ENCODE measurements around the gene CCDC85A. TPM values are rescaled to one million over a fixed set of nuclear protein-coding genes. Genes with fewer than 3 reads are reported as not detected.

CCDC85A gene
- total RNA-seq, 1 donor from 2014 or later = 4.7 TPM

DNA sequence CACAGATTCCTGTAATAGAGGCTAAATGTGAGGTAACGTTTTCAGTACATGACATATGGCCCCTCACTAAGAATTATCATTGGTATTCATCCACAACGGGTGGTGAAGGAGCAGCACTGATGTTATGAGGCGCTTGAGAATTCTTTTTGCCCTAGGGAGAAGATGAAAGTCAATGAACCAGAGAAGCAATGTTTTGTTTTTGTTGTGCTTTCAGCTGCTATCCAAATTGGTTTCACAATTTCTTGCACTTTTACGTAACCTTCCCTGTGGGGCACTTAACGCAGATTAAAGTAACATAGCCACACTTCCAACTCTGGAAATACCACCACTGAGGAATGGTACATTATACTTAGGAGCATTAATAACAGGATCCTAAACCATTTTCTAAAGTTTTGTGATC lies 13.3 kb upstream of the CCDC85A start:
- no peak overlapping the region for H3K27ac ChIP-seq
- TF ChIP-seq POLR2AphosphoS5 (IDR thresholded peaks at IDR 0.05; ENCODE audit: insufficient read depth in 1 of 2, low read depth in 1 of 2) = no peak
- TF ChIP-seq, protein P1, sequence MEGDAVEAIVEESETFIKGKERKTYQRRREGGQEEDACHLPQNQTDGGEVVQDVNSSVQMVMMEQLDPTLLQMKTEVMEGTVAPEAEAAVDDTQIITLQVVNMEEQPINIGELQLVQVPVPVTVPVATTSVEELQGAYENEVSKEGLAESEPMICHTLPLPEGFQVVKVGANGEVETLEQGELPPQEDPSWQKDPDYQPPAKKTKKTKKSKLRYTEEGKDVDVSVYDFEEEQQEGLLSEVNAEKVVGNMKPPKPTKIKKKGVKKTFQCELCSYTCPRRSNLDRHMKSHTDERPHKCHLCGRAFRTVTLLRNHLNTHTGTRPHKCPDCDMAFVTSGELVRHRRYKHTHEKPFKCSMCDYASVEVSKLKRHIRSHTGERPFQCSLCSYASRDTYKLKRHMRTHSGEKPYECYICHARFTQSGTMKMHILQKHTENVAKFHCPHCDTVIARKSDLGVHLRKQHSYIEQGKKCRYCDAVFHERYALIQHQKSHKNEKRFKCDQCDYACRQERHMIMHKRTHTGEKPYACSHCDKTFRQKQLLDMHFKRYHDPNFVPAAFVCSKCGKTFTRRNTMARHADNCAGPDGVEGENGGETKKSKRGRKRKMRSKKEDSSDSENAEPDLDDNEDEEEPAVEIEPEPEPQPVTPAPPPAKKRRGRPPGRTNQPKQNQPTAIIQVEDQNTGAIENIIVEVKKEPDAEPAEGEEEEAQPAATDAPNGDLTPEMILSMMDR (IDR thresholded peaks at IDR 0.05) = no peak
- no peak for TF ChIP-seq POLR2A (IDR thresholded peaks at IDR 0.05)

DNA sequence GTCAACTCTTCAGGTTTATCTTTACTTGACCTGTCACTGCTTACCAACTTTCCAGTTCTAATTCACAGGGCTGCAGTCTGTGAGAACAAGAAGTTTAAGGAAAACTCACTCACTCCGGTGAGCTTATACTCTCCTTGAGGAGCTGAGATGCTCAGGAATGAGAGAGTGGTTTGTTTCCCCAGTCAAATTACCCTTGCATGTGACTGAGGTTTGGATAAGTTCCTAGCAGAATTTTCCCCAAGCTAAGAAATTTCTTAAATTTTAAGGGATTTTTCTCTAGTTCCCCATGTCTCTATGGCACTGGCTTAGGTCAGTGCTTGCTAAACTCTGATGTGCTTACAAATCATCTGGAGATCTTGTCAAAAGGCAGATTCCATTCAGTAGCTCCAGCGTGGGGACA lies 12.8 kb upstream of the CCDC85A start:
- intact Hi-C loops (cut with DNase I) = no loop called here
- H3K27me3 ChIP-seq = no peaks in the 10 kb centered on the region
- no peak overlapping the region for H3K4me3 ChIP-seq
- DNase-seq (ENCODE audit: extremely low spot score in 2 of 2) = no peak
- H3K27ac ChIP-seq = no peak overlapping the region
- H3K36me3 ChIP-seq = no peaks in the 10 kb centered on the region
- H3K4me1 ChIP-seq = no peaks in the 10 kb centered on the region
- H3K9me3 ChIP-seq = no peaks in the 10 kb centered on the region
- TF ChIP-seq POLR2A (IDR thresholded peaks at IDR 0.05) (no peak), POLR2AphosphoS5 (IDR thresholded peaks at IDR 0.05; ENCODE audit: insufficient read depth in 1 of 2, low read depth in 1 of 2) (no peak)
- TF ChIP-seq, protein P1 (IDR thresholded peaks at IDR 0.05) = no peak

More for the DNA sequence above, 13.3 kb upstream of the CCDC85A start:
- intact Hi-C loops (cut with DNase I) = no loop called here
- Histone ChIP-seq H3K9me3 (no peaks in the 10 kb centered on the region), H3K36me3 (no peaks in the 10 kb centered on the region), H3K27me3 (no peaks in the 10 kb centered on the region), H3K4me3 (no peak overlapping the region), H3K4me1 (no peaks in the 10 kb centered on the region)
- DNase-seq (ENCODE audit: extremely low spot score in 2 of 2) = no peak

DNA sequence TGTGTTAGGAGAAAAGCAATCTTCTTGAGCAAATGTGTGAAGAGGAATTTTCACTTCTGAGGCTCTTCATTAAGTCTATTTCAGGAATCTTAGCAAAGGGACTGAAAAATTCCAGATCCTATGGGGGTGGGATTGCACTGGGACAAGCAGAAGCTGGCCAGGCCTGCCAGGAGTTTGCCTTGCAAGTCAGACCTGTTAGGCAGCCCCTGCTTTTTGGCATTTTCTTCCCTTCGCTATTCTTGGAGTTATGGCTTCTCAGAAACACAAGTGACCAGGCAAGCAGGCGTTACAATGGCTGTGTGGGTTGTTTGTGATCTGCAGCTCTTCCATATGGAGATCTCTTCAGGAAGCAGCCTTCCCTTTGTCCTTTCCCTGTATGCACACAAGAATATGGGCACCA lies 8.0 kb upstream of the CCDC85A start:
- no peaks in the 10 kb centered on the region for H3K27me3 ChIP-seq
- no peak for DNase-seq (ENCODE audit: extremely low spot score in 2 of 2)
- H3K9me3 ChIP-seq = no peaks in the 10 kb centered on the region
- no peak overlapping the region for H3K27ac ChIP-seq
- intact Hi-C loops (cut with DNase I) = no loop called here
- no peaks in the 10 kb centered on the region for H3K36me3 ChIP-seq
- no peak overlapping the region for H3K4me3 ChIP-seq
- TF ChIP-seq POLR2A (IDR thresholded peaks at IDR 0.05) (no peak), POLR2AphosphoS5 (IDR thresholded peaks at IDR 0.05; ENCODE audit: insufficient read depth in 1 of 2, low read depth in 1 of 2) (no peak)
- TF ChIP-seq, protein P1 (IDR thresholded peaks at IDR 0.05) = no peak
- H3K4me1 ChIP-seq = no peaks in the 10 kb centered on the region

DNA sequence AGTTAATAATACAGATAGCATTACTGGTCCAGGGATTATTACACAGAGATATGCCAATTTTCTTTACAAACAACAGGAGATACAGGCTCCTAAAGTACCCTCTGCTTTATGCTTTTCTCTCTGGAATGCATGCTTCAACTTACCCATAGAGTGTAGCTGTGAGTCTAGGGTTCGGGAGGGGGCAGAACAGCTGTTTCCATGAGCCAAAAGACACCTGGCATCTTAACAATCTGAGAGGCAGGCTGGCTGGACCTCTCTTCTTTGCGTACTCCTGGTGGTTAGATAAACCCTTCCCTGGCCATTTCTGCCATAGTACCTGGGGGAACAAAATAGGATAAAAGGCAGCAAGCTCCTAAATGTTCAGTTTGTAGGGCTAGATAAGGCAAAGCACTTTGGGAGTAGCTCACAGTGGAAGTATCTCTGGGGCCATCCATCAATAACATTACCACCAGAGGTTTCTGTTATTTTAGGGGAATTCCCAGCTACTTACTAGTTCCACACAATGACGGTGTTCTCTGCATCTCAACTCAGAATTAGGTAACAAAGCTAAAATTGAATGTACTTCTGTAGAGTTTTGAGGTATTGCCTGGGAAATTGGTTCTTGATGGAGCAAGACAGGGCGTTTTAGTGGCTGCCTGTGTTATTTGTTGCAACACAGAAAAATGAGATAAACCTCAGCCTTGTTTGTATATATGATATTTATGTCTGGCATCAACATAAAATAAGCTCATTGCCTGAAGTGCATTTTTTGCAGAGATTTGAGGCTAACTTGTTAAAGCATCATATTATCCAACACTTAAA lies 6.2 kb upstream of the CCDC85A start:
- no peak for TF ChIP-seq POLR2A (IDR thresholded peaks at IDR 0.05)
- TF ChIP-seq POLR2AphosphoS5 (IDR thresholded peaks at IDR 0.05; ENCODE audit: insufficient read depth in 1 of 2, low read depth in 1 of 2) = no peak
- TF ChIP-seq, protein P1 (IDR thresholded peaks at IDR 0.05) = no peak
- no peaks in the 10 kb centered on the region for H3K27me3 ChIP-seq
- intact Hi-C loops (cut with DNase I) = no loop called here

DNA sequence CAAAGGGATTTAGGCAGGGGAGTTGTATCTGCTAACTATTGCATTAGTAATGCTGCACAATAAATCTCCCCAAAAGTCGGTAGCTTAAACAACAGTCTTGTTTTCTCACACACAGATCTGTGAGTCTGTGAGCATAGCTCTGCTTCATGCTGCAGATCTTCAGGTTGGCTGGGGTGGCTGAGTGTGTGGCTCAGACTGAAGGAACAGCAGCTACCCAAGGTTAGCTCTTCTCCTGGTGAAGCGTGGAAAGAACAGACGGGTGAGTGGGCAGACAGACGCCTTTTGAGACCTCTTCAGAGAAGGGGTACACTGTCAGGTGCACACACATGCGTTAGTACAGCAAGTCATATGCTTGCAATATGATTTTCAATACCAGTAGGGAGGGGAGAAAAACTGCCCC lies 3.9 kb upstream of the CCDC85A start:
- intact Hi-C loops (cut with DNase I) = loop anchor here (10.0 kb wide), 1 partner anchor 565 kb away; no protein-coding TSS in a partner anchor
- Histone ChIP-seq H3K36me3 (no peaks in the 10 kb centered on the region), H3K4me3 (no peak overlapping the region), H3K27ac (no peak overlapping the region), H3K9me3 (no peaks in the 10 kb centered on the region), H3K27me3 (no peaks in the 10 kb centered on the region), H3K4me1 (peaks cover 14% of the 10 kb centered on the region)
- TF ChIP-seq POLR2A (IDR thresholded peaks at IDR 0.05) (no peak), POLR2AphosphoS5 (IDR thresholded peaks at IDR 0.05; ENCODE audit: insufficient read depth in 1 of 2, low read depth in 1 of 2) (no peak)
- TF ChIP-seq, protein P1 (IDR thresholded peaks at IDR 0.05) = no peak
- no peak for DNase-seq (ENCODE audit: extremely low spot score in 2 of 2)

More for the DNA sequence above, 6.2 kb upstream of the CCDC85A start:
- no peaks in the 10 kb centered on the region for H3K9me3 ChIP-seq
- no peak overlapping the region for H3K4me3 ChIP-seq
- no peaks in the 10 kb centered on the region for H3K36me3 ChIP-seq
- H3K4me1 ChIP-seq = no peaks in the 10 kb centered on the region
- no peak overlapping the region for H3K27ac ChIP-seq
- DNase-seq (ENCODE audit: extremely low spot score in 2 of 2) = no peak

Data from vagina (tissue), 2 donors.